H1 (cell line): ENCODE data around the gene BEST1. TPM values are rescaled to one million over a fixed set of nuclear protein-coding genes. Genes with fewer than 3 reads are reported as not detected.

Experiments used
- CTCF ChIA-PET: fragments of 300-600 bp; sonication (Branson Sonifier 250); formaldehyde crosslinking; loops from one replicate; lab custom pipeline; 2021; ENCODE audit not compliant: partially characterized antibody; lab: Charles Lee
- POLR2A ChIA-PET: fragments of 300-600 bp; sonication (Branson Sonifier 250); formaldehyde crosslinking; loops from one replicate; lab custom pipeline; 2021; ENCODE audit warnings: inconsistent platforms; ENCODE audit not compliant: partially characterized antibody; lab: Charles Lee
- DNase-seq, 2 experiments: peaks; one replicate each; pipeline versions ENCODE4 v3.0.0 to v3.0.0-alpha.2; 2010 to 2022; ENCODE audit warnings: low spot score in 2 of 2, low read depth in 1 of 2, mixed read lengths in 1 of 2
- FAIRE-seq: peaks from 2 replicates; lab custom pipeline; 2011; peaks lifted over from hg19 to GRCh38; lab: Jason Lieb, UNC
- H2AFZ ChIP-seq: 2 replicates; pipeline ENCODE4 v1.8.1; 2012; ENCODE audit warnings: low read length, inconsistent platforms
- H2AK5ac ChIP-seq: 2 replicates; pipeline ENCODE4 v1.6.1; 2013; ENCODE audit warnings: low read depth, low read length
- H2BK120ac ChIP-seq: replicated peaks from 2 replicates; pipeline ENCODE3; 2013; ENCODE audit warnings: low read depth, low read length, inconsistent platforms
- H2BK12ac ChIP-seq: 2 replicates; pipeline ENCODE4 v1.6.1; 2013; ENCODE audit warnings: low read depth, low read length
- H2BK15ac ChIP-seq: 2 replicates; pipeline ENCODE4 v1.6.1; 2013; ENCODE audit warnings: low read length
- H2BK20ac ChIP-seq: 2 replicates; pipeline ENCODE4 v1.6.1; 2013; ENCODE audit warnings: low read length
- H2BK5ac ChIP-seq: 2 replicates; pipeline ENCODE4 v1.6.1; 2013; ENCODE audit warnings: low read depth, low read length
- H3K14ac ChIP-seq: 2 replicates; pipeline ENCODE4 v1.6.1; 2013; ENCODE audit warnings: inconsistent platforms; ENCODE audit not compliant: insufficient read length
- H3K18ac ChIP-seq: 2 replicates; pipeline ENCODE4 v1.6.1; 2013; ENCODE audit warnings: low read length; ENCODE audit errors: extremely low read depth
- H3K23ac ChIP-seq: 2 replicates; pipeline ENCODE4 v1.6.1; 2013; ENCODE audit warnings: inconsistent platforms; ENCODE audit not compliant: insufficient read length
- H3K23me2 ChIP-seq: 2 replicates; pipeline ENCODE4 v1.6.1; 2013; ENCODE audit warnings: low read depth, low read length
- H3K27ac ChIP-seq: 2 replicates; pipeline ENCODE4 v1.6.1; 2011; ENCODE audit warnings: low read depth, low read length, inconsistent platforms
- H3K27me3 ChIP-seq, 4 experiments: replicated peaks in 1 of 4; 1 replicate in 1 of 4; 2 replicates in 3 of 4; pipeline versions ENCODE4 v1.6.1 to v1.8.1; 2011 to 2013; ENCODE audit warnings: low read length in 3 of 4, mild to moderate bottlenecking in 3 of 4, inconsistent platforms in 2 of 4, mixed read lengths in 2 of 4, moderate library complexity in 1 of 4; ENCODE audit not compliant: control insufficient read depth in 3 of 4, insufficient read depth in 3 of 4; ENCODE audit errors: extremely low read depth in 1 of 4
- H3K36me3 ChIP-seq, 4 experiments: 2 replicates each; pipeline versions ENCODE4 v1.6.1 to v1.8.1; 2011 to 2013; ENCODE audit warnings: mild to moderate bottlenecking in 4 of 4, low read length in 3 of 4, moderate library complexity in 2 of 4, control low read depth in 1 of 4, inconsistent platforms in 1 of 4; ENCODE audit not compliant: insufficient read depth in 4 of 4, control insufficient read depth in 2 of 4
- H3K4ac ChIP-seq: replicated peaks from 2 replicates; pipeline ENCODE3; 2013; ENCODE audit warnings: low read length, low read depth, mixed read lengths, inconsistent platforms; ENCODE audit not compliant: insufficient read length
- H3K4me1 ChIP-seq, 4 experiments: replicated peaks in 1 of 4; 1 replicate in 1 of 4; 2 replicates in 3 of 4; pipeline versions ENCODE4 v1.6.1 to v1.8.1; 2011 to 2013; ENCODE audit warnings: low read length in 3 of 4, inconsistent platforms in 2 of 4, mixed read lengths in 1 of 4; ENCODE audit not compliant: insufficient read depth in 4 of 4, control insufficient read depth in 3 of 4
- H3K4me2 ChIP-seq, 2 experiments: 2 replicates each; pipeline versions ENCODE4 v1.6.1 to v1.8.1; 2011 to 2013; ENCODE audit warnings: low read depth in 2 of 2, low read length in 2 of 2, control low read depth in 1 of 2, inconsistent platforms in 1 of 2, mild to moderate bottlenecking in 1 of 2; ENCODE audit not compliant: insufficient read depth in 1 of 2
- H3K4me3 ChIP-seq, 4 experiments: fragments of 200-600, 300-600 bp in 1 of 4; sonication (generic), shearing (Covaris generic), sonication (Bioruptor Twin) in 1 of 4; 2 replicates each; pipeline versions ENCODE4 v1.5.1 to v1.8.1; 2011 to 2016; ENCODE audit warnings: low read length in 4 of 4, low read depth in 3 of 4, control low read depth in 2 of 4, inconsistent platforms in 2 of 4, mild to moderate bottlenecking in 2 of 4, mixed read lengths in 1 of 4, moderate library complexity in 1 of 4; ENCODE audit not compliant: insufficient read depth in 2 of 4; ENCODE audit errors: extremely low read depth in 1 of 4
- H3K56ac ChIP-seq: replicated peaks from 2 replicates; pipeline ENCODE3; 2013; ENCODE audit warnings: low read depth, mild to moderate bottlenecking, mixed read lengths, low read length, inconsistent platforms; ENCODE audit not compliant: insufficient read length
- H3K79me1 ChIP-seq: 2 replicates; pipeline ENCODE4 v1.6.1; 2013; ENCODE audit warnings: low read depth, low read length, control low read depth
- H3K79me2 ChIP-seq, 2 experiments: 2 replicates each; pipeline versions ENCODE4 v1.6.1 to v1.8.1; 2012 to 2013; ENCODE audit warnings: low read length in 2 of 2, mild to moderate bottlenecking in 2 of 2, inconsistent platforms in 1 of 2; ENCODE audit not compliant: insufficient read depth in 2 of 2, control insufficient read depth in 1 of 2
- H3K9ac ChIP-seq, 4 experiments: replicated peaks in 1 of 4; 1 replicate in 1 of 4; 2 replicates in 3 of 4; pipeline versions ENCODE4 v1.6.1 to v1.8.1; 2011 to 2013; ENCODE audit warnings: low read depth in 3 of 4, low read length in 3 of 4, control low read depth in 2 of 4, mild to moderate bottlenecking in 2 of 4, moderate library complexity in 2 of 4, inconsistent platforms in 1 of 4; ENCODE audit errors: extremely low read depth in 1 of 4
- H3K9me3 ChIP-seq, 2 experiments: 2 replicates each; pipeline versions ENCODE4 v1.6.1 to v1.8.1; 2012 to 2013; ENCODE audit warnings: mild to moderate bottlenecking in 2 of 2, moderate library complexity in 2 of 2, control low read depth in 1 of 2, inconsistent platforms in 1 of 2, low read depth in 1 of 2, low read length in 1 of 2, mixed read lengths in 1 of 2; ENCODE audit not compliant: insufficient read depth in 2 of 2
- H4K20me1 ChIP-seq, 2 experiments: replicated peaks in 1 of 2; 2 replicates each; pipeline versions ENCODE3 to v1.8.1; 2011 to 2013; ENCODE audit warnings: inconsistent platforms in 2 of 2, low read length in 2 of 2, mild to moderate bottlenecking in 1 of 2; ENCODE audit not compliant: insufficient read depth in 2 of 2, control insufficient read depth in 1 of 2
- H4K5ac ChIP-seq: 2 replicates; pipeline ENCODE4 v1.6.1; 2013; ENCODE audit warnings: low read length, low read depth, mixed read lengths, inconsistent platforms; ENCODE audit not compliant: insufficient read length
- H4K8ac ChIP-seq: 2 replicates; pipeline ENCODE4 v1.8.0; 2013; ENCODE audit warnings: mild to moderate bottlenecking, moderate library complexity, low read length, inconsistent platforms; ENCODE audit not compliant: insufficient read depth; ENCODE audit errors: extremely low read depth
- H4K91ac ChIP-seq: replicated peaks from 2 replicates; pipeline ENCODE3; 2013; ENCODE audit warnings: low read length, mixed read lengths, inconsistent platforms; ENCODE audit not compliant: insufficient read length
- CBX5 ChIP-seq: fragments of 300-800, 300-1000 bp; sonication (generic); IDR thresholded peaks from 2 replicates; pipeline ENCODE4 v1.7.1; 2016; ENCODE audit warnings: antibody characterized with exemption, low read length, low read depth
- CTBP2 ChIP-seq: IDR thresholded peaks from 2 replicates; pipeline ENCODE4 v1.7.0; 2011; ENCODE audit warnings: borderline replicate concordance, mild to moderate bottlenecking, moderate library complexity, mixed read lengths, low read length; ENCODE audit not compliant: insufficient read depth, insufficient read length
- EGR1 ChIP-seq: IDR thresholded peaks from 2 replicates; pipeline ENCODE4 v1.6.1; 2011; ENCODE audit warnings: low read depth, low read length, borderline replicate concordance
- POLR2A ChIP-seq, 2 experiments: IDR thresholded peaks; 1 replicate in 1 of 2; 2 replicates in 1 of 2; pipeline ENCODE4 v1.6.1; 2011; ENCODE audit warnings: low read depth in 2 of 2, low read length in 2 of 2, mild to moderate bottlenecking in 2 of 2; ENCODE audit errors: control extremely low read depth in 1 of 2
- POLR2AphosphoS5 ChIP-seq: IDR thresholded peaks from 2 replicates; pipeline ENCODE4 v1.6.1; 2011; ENCODE audit warnings: low read depth, low read length
- SIN3A ChIP-seq, 2 experiments: IDR thresholded peaks in 1 of 2; conservative IDR thresholded peaks in 1 of 2; 2 replicates each; pipeline ENCODE4 v1.6.1; 2011 to 2012; ENCODE audit warnings: low read length in 2 of 2, improper control_type of control experiment in 1 of 2, low read depth in 1 of 2, mild to moderate bottlenecking in 1 of 2
- TEAD4 ChIP-seq: IDR thresholded peaks from 2 replicates; pipeline ENCODE4 v1.6.1; 2012; ENCODE audit warnings: low read depth, low read length, inconsistent platforms, mixed read lengths
- YY1 ChIP-seq: IDR thresholded peaks from 2 replicates; pipeline ENCODE4 v1.6.1; 2011; ENCODE audit warnings: low read depth, mild to moderate bottlenecking, low read length
- ZNF274 ChIP-seq: IDR thresholded peaks from 2 replicates; pipeline ENCODE4 v1.7.0; 2012; ENCODE audit warnings: low read length, borderline replicate concordance; ENCODE audit errors: extremely low read depth
- WGBS, 2 experiments: shearing (Covaris generic) in 1 of 2; methylation state at CpG; one replicate each; pipeline versions ENCODE4 v1.1.6 to v1.1.7; 2013 to 2015; ENCODE audit warnings: low lambda C conversion rate in 2 of 2, mixed read lengths in 2 of 2, inconsistent platforms in 1 of 2, low coverage in 1 of 2, missing lambda C conversion rate in 1 of 2; ENCODE audit not compliant: insufficient replicate concordance in 2 of 2, insufficient coverage in 1 of 2, insufficient read length in 1 of 2; ENCODE audit errors: extremely low coverage in 1 of 2, missing lambda C conversion rate in 1 of 2; 5-methylcytosine and 5-hydroxymethylcytosine counted together
- polyA plus RNA-seq, 7 experiments: library from polyadenylated mRNA; depleted of rRNA in 3 of 7; stranded (reverse) in 5 of 7; unstranded in 2 of 7; fragments of >200 nt in 5 of 7; fragments of 200-250 nt in 2 of 7; gene quantifications; 1 replicate in 5 of 7; 2 replicates in 1 of 7; 4 replicates in 1 of 7; pipeline versions ENCODE4 v1.2.1 to v1.2.3, GENCODE V29; 2011 to 2013; ENCODE audit warnings: missing spikeins in 2 of 7, mixed read lengths in 2 of 7
- total RNA-seq: library from RNA; stranded (reverse); fragmentation: NEBNext Ultra II Directional; extraction: Animal tissue kit (Norgen Biotek cat#: 25700); gene quantifications from 2 replicates; pipeline ENCODE4 v1.2.1, GENCODE V29; 2021
- TF ChIP-seq, protein P1 (sequence below): IDR thresholded peaks from 2 replicates; pipeline ENCODE4 v1.6.1; 2012; ENCODE audit warnings: inconsistent platforms

The BEST1 gene
- total and polyA plus RNA-seq, 2 of the 8 experiments (the other 6 are each of a cell fraction or from before 2014, with no cell fraction given), result 0.22 to 0.62 TPM

DNA sequence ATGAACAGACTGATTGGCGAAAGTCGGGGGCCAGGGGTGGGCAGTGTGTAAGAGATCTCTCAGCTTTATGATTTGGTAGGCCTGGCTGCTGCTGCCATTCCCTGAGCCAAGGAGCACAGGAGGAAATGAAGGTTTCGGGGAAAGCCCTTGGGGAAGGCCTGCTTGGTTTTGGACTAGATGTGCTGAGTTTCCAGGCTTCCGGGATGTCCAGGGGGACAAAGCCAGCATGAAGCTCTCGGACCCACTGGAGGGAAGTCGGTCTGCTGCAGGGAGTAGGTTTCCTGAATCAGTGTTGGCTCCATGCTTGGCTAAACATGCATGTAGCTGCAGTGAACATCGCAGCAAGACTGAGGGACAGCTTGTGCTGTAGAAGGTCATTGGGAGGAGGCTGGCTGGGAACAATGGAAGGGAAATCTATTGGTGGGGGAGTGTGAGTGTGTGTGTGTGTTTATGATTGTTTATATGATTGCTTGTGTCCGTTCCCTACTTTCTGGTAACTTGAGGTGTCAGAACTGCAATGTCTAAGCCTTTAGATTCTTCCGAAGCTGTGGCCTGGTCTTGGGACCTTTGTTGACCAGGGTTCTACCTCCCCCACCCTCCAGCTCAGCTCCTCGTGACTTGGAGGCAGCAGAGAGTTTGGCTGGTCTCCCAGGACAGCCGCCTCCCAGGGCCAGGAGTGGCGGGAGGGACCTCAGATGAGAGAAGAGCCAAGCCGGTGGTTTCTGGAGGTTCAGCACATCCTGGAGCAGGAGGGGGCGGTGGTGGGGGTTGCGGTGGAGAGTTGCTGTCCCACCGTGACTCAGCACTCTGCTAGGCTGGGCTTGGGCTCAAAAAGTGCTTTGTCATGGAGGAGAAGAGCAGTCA is 21.3 kb downstream of the BEST1 start:
- H2AFZ ChIP-seq, result no peak overlapping the region
- 55% methylated on average over 14 of the region's 16 CpGs; no CpG with 5 or more reads in 1 of the 2 experiments for WGBS, 2 experiments
- peak overlapping the region; percentile 94 for H2AK5ac ChIP-seq
- no peak overlapping the region for H3K56ac ChIP-seq
- peak overlapping the region; percentile 0 for H4K8ac ChIP-seq
- no peaks in the 10 kb centered on the region for H3K9me3 ChIP-seq
- H2BK5ac ChIP-seq, result peak overlapping the region; percentile 97
- DNase-seq (peak; percentile 86 to 91), FAIRE-seq (no peak)
- peak overlapping the region in 3 of 4 experiments; percentile 1 to 29 (median 28); a peak in 2 of 7 replicates for H3K9ac ChIP-seq
- no peak overlapping the region for H3K23ac ChIP-seq
- no peak overlapping the region for H3K14ac ChIP-seq
- H2BK15ac ChIP-seq, result peak overlapping the region; percentile 23
- H3K36me3 ChIP-seq, result no peaks in the 10 kb centered on the region; a peak in 1 of 8 replicates
- ChIA-PET POLR2A (interaction anchor here (0.7 to 25.7 kb wide), 20 partner anchors 10 to 156 kb away, joined by 3 to 458 read pairs (median 5); partner anchors contain the start of genes BEST1 and FTH1), CTCF (interaction anchor here (0.6 to 6.0 kb wide), 9 partner anchors 21 to 137 kb away, joined by 3 to 28 read pairs (median 7); no protein-coding TSS in a partner anchor)
- peak overlapping the region; percentile 88 for H2BK12ac ChIP-seq
- peak overlapping the region; percentile 86 for H4K91ac ChIP-seq
- peak overlapping the region; percentile 33 for H3K18ac ChIP-seq
- H3K27me3 ChIP-seq, result no peaks in the 10 kb centered on the region; a peak in 3 of 7 replicates
- H2BK20ac ChIP-seq, result peak overlapping the region; percentile 49
- peaks cover 5 to 6% of the 10 kb centered on the region in 2 experiments for H4K20me1 ChIP-seq
- peak overlapping the region; percentile 51 for H3K27ac ChIP-seq
- peak overlapping the region; percentile 73 for H4K5ac ChIP-seq
- peaks cover 9 to 30% (median 20%) of the 10 kb centered on the region in 4 experiments for H3K4me1 ChIP-seq
- H3K23me2 ChIP-seq, result peaks cover 12% of the 10 kb centered on the region; the same call in 1 of the 2 replicates
- H3K4ac ChIP-seq, result peak overlapping the region; percentile 85
- peaks cover 5 to 19% of the 10 kb centered on the region in 2 experiments for H3K79me2 ChIP-seq
- H3K4me2 ChIP-seq, result peak overlapping the region; percentile 37 to 47
- H2BK120ac ChIP-seq, result peak overlapping the region; percentile 85
- no peaks in the 10 kb centered on the region for H3K79me1 ChIP-seq
- H3K4me3 ChIP-seq, result peak overlapping the region in 1 of 4 experiments; percentile 21; a peak in 1 of 8 replicates
- TF ChIP-seq SIN3A (conservative IDR thresholded peaks at IDR 0.05 in 1 of 2, IDR thresholded peaks at IDR 0.05 in 1 of 2; ENCODE audit: low read depth in 1 of 2, low read length in 2 of 2) (peak in 1 of 2 experiments; percentile 45; a peak in 1 of 4 replicates), CBX5 (no peak), POLR2A (IDR thresholded peaks at IDR 0.05; ENCODE audit: control extremely low read depth in 1 of 2, low read depth in 2 of 2, low read length in 2 of 2) (peak in 1 of 2 experiments; percentile 79; a peak in 2 of 3 replicates), YY1 (peak; percentile 27; the same call in 1 of the 2 replicates), EGR1 (0 out of 2 replicates have a peak, but pooled peaks have one; percentile 53), POLR2AphosphoS5 (peak; percentile 55; the same call in 1 of the 2 replicates), CTBP2 (no peak), TEAD4 (no peak), ZNF274 (no peak)
- TF ChIP-seq, protein P1, sequence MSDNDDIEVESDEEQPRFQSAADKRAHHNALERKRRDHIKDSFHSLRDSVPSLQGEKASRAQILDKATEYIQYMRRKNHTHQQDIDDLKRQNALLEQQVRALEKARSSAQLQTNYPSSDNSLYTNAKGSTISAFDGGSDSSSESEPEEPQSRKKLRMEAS, result 0 out of 2 replicates have a peak, but pooled peaks have one; percentile 52
